ENCODE measurements around the gene RBM39.
"Not testable (repeated sequence)": the region's sequence is repeated elsewhere in the genome, so short reads cannot be mapped to it uniquely, and the experiment has no call there.

The RBM39 gene

DNA sequence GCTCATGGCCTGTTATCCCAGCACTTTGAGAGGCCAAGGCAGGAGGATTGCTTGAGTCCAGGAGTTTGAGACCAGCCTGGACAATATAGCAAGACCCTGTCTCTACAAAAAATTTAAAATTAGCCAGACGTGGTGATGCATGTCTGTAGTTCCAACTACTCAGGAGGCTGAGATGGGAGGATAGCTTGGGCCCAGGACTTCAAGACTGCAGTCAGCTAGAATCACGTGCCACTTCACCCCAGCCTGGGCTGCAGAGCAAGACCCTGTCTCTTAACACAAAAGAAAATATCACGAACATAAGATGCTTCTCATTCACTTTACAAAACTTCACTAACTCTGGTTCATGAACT, 2.4 kb upstream of the RBM39 start:
- DNase-seq, result not testable (repeated sequence)

DNA sequence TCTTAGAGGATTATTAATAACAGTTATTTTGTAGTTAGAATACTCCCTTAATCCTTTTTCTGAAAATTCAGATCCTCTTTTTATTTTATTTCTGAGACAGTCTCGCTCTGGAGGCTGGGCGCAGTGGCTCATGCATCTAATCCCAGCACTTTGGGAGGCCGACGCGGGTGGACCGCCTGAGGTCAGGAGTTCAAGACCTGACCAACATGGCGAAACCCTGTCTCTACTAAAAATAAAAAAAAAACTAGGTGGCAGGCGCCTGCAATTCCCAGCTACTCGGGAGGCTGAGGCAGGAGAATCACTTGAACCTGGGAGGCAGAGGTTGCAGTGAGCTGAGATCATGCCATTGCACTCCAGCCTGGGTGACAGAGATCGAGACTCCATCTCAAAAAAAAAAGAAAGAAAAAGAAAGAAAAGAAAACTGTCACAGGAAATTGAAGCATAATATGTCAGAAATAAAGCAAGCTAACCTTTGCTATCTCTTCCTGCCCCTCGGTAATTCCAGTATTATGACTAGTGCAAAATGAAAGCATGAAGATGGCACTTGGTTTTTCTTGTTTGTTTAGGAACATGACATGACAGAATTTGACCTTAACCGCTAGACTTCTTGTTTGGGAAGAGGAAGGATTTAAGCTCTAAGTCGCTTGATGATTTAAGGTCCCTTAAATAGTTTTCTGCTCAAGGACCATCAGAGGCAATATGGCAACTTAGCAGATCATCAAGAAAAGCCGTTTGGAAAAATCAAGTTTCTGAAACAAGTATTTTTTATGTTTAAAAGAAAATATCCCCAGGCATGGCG, 1.8 kb upstream of the RBM39 start:
- DNase-seq, result peak; percentile 14

DNA sequence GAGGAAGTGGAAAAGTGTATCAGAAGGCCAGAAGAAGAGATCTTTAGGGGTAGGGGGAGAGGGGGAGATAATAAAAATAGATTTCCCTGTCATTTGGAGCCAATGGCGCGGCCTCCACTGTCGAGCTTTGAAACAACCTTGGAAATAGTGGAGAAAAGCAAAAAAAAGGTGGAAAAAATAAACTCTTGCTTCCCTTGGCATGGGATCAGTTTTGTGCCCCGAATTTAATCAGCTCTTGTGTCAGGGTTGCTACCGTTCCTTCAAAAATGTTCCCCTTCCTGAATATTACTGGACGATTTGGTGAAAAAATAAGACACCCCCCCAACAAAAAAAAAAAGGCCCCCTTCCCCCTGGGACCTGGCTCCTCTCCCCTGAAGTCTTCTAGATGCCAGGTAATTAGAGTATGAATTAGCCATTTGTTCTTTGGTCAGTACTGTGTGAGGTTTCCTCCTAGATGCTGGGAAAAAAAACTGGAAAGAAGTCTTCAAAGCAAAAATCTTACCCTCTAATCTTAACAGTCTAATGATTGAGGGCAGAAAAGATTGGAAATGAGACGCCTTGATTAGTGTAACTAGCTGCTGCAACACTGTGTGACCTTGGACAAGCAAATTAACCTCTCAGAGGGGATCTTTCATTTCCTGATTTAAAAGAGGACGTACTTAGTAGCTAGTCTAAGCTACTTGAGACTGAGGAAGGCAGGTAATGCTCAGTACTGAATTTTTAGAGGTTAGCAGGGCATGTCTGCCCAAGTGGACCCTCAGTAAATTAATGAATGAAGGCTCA, 872 bp upstream of the RBM39 start:
- peak; percentile 11 for DNase-seq

DNA sequence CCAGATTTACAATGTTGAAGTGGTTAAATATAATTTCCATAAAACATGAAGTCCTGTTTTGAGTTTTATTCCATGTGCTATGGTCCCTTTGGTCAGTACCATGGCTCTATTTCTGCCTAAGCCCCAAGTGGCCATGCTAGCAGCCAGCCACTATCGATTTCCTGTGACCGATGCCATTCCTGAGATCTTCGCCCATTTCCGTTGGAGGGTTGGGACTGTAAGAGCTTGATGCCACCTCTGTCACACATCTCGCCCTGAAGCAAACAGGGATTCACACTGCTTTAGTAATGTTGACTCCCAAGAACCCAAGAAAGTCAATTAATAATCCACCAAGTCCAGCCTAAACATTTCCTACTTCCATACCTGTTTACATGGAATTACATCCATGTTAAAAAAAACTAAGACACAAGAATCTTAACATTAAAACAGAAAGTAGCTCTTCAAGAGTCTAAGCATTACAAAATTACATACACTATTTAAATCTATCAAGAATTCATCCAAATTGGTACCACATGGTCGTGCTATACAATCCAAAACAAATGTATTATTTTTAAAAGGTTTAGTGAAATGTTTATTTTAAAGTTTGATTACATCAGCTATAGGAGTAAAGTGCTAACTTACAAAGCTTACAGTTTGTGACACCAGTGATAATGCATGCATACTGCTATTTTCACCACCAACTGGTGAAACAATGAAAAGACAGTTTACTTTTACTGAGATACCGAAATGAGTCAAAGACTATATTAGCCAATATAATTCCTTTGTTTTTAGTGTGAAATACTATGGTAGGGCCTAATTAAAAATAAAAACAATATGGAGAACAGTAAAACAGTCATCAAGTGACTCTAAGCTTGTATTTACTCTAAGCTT, 2.5 kb downstream of the RBM39 start:
- DNase-seq, result no peak

DNA sequence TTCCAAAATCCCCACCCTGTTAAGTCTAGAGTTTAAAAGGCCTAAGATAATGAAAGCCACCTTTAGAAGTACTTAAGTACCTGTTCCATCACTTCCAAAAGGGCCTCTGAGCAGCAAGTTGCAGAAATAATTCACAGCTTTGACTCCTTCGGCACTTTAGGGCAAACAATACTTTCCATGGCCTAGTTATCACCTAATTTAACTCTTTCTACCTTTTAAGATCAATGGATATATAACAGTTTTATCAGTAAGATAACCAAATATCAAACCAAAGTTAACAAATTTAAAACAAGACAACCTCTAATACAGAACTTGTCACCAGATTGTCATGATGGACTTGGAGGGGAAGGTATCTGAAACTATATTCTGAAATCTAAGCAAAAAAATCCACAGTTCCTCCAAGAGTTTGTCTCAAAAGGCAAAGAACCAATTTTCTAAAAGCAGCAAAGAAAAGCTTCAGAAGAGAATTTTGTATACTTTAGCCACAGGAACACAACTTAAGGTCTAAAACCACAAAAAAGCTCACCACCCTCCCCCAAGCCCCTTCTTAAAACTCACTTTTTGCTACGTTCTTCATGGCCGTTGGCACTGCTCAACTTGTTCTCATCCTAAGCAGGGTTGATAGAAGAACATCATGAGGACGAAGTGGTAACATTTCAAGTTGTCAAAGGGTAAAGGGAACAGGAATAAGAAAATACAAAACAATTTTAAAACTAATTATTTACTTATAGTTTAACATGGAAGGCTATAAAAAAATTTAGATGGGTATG, 3.5 kb downstream of the RBM39 start:
- DNase-seq, result no peak

DNA sequence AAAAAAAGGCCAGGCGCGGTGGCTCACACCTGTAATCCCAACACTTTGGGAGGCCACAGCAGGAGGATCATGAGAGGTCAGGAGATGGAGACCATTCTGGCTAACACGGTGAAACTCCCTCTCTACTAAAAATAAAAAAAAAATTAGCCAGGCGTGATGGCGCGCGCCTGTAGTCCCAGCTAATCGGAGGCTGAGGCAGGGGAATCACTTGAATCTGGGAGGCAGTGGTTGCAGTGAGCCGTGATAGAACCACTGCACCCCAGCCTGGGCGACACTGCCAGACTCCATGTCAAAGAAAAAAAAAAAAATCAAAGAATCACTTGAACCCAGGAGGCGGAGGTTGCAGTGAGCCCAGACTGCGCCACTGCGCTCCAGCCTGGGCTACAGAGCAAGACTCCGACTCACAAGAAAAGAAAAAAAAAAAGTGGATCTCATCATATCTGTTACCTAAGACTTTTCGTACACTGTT, 4.2 kb downstream of the RBM39 start:
- DNase-seq, result no peak

DNA sequence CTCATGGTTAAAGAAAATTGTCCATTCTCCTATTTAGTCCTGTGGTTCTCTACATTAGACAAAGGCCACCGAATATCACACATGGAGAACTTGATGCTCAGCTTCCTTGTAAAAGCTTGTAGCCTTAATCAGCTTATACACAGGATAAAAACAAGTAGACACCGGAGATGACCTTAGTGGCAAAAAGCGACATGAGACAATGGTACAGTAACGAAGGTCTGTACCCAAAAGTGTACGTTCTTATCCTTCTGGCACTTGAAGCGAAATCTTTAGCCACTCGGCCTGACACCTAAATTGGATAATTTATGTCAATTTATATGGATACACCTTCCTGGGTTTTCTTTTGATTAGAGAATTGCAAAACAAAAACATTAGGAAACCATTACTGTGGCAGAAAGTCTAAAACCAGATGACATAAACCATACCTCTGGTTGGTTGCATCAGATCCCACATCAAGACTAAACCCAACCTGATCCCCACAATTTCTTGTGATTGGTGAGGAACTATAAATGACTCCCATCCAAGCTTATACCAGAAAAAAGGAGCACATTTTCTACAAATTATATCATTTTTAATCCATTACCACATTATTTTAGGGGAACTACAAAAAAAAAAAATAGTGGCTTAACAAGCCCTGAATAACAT, 6.1 kb downstream of the RBM39 start:
- DNase-seq, result no peak

DNA sequence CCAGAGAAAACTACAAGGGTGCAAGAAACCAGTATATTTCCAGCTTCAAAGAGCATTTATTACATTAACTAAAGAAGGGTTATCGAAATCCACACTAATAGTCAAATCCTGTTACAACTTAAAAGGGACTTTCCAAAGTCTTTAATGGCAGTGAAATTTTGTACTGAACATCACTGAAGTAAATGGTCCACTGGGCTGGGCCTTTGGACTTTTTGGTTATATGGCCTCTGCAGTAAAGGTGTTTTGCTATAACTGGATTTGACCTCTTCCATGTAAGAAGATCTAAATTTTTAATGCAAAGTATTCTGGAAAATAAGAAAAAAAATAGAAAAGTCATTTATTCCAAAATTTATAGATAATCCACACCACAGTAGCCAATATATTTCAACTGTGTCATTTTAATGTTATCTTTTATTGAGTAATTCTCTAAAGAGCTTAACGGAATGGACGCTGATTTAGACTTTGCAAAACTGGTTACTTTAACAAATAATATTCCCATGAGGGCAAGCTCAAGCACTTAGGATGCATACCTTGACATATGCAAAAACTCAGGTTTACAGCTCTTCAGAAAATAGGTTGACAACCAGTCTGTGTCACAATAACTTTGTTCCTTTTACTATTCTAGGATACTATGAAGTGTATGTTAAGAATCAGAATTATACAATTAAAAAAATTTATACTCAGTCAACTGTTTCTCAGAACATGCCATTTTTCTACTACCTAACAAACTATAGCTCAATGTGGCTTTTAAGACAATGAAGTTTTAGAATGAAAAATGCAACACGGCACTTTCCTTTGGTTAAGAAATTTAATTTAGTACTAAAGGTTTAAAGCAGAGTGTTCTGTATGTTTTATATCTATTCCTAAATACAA, 7.0 kb downstream of the RBM39 start:
- no peak for DNase-seq

DNA sequence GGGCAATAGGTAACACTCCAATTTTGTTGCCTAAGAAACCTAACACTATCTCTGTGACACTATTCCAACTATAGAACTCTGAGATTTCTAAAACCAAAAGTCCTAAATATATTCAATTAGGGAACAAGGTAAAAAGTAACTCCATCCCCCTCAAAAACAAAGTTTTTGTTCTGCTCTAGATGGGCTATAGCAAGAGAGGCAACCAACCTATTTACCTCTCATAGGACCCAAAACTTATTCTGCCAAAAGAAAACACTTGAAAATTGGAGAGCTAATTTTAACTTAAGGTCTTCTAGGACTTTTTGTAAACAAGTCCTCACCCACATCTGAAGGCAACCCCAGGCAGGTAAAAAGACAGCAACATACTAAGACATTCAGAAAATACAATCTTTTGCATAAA, 7.7 kb downstream of the RBM39 start:
- no peak for DNase-seq

DNA sequence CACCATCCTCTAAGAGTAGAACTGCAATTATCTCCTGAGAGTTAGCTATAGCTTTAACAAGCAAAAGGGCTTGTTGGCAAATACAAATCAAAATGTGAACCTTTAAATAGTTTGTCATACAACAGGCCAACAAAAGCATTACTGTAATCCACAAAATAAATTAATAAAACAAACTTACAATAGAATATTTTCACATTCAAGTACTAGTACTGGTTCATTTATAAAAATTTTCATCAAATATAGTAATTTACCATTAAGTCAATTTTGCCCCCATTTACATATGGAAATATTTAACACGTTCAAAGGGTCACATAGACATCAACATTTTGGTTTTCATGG, 9.4 kb downstream of the RBM39 start:
- DNase-seq, result no peak

DNA sequence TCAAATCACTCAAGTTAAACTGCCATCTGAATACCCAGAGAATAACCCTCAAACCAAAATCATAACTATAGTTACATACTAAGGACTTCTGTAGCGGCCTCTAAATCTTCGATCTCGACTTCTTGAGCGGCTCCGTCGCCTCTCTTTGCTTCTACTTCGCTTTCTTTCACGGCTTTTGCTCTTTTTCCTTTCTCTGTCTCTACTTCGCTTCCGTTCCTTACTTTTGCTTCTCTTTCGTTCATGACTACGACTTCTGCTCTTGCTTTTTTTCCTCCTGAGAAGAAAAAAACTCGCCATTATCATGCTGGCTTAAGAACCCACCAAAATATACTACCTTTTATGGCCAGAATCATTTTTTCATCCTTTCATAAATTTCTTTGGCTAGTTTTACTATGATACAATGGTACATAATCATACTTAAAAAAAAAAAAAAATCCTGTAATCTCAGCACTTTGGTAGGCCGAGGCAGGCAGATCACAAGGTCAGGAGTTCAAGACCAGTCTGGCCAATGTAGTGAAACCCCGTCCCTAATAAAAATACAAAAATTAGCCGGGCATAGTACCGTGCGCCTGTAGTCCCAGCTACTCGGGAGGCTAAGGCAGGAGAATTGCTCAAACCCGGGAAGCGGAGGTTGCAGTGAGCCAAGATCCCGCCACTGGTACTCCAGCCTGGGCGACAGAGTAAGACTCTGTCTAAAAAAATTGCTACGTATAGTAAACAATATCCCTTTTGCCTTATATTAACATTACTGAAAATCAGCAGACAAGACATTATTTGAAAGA, 10.0 kb downstream of the RBM39 start:
- no peak for DNase-seq

DNA sequence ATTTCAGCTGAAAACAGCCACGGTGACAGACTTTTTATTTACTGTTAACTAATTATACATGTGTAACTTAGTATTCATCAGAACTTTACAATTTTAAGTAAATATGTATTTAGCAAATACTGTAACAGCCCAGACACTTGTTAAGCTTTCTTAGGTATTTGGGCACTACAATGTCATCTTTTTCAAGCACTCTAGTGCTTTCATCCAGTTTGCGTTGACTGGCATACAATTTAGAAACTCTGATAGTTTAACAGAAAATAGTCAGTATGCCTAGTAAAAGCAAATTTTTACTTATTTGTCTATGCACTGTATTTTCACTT, 10.6 kb downstream of the RBM39 start:
- DNase-seq, result no peak

DNA sequence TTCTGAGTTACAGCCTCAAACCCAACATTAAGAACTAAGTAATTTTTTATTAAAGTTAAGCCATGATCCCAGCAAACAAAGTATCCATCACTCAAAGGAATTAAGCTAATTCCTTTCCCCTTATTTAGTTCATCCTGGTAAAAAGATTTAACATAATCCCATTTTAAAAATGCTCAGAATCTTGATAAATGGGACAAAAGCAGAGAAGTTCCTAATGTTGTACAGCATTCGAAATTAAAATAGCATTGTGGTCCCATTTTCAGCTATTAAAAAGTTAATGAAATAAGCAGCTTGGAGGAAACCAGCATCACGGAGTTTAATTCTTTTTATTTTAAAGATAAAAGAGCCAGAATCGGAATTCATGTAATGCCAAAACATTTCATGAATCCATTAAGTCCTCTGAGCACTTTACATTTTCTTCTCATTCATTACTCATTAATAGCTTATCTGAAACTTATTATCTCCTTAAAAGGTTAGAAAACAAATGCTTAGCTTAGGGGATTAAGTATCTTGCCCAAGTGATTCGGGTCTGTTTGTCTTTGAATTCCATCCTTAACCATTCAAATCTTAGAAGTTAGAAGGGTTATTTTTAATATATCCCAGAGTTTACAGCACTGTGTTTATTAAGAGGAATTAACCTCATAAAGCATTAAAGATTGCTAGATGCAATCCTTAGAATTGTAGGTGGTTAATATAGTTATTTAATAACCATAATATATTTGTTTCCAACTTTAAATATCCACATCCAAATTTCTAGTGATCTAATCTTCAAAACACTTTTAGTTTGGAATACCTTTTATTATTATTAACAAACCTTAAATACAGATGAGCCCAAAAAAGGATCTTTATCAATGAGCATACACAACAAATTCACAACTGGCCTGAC, 11.2 kb downstream of the RBM39 start:
- no peak for DNase-seq

DNA sequence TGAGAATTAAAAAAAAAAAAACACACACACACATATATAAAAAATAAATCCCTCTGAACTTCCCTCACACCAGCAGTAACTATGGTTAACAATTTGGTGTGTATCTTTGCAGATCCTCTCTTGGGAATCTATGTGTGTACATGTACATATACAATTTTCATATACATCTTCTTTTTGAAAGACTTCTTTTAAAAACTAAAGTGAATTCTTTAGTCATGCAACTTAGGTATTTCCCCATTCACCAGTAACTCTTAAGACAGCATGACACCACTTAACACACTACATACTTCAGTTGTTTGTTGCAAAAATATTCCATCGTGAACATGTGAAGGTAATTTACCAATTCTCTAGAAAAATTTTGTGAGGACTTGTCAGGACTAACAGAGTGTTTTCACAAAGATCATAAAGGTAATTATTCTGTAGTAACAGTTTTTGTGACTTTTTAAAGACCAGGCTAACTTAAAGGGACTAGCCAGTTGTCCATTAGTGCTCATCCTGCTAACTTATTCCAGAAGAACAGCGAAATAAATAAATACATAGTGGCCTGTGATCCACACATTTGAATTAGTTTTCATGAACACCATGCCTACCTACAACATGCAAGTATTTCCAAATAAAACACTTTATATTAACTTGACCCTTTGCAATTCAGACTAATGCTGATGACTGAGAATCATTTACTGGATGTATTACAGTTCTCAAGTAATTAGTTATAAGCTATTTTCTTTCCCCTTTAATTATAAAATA, 12.1 kb downstream of the RBM39 start:
- no peak for DNase-seq

DNA sequence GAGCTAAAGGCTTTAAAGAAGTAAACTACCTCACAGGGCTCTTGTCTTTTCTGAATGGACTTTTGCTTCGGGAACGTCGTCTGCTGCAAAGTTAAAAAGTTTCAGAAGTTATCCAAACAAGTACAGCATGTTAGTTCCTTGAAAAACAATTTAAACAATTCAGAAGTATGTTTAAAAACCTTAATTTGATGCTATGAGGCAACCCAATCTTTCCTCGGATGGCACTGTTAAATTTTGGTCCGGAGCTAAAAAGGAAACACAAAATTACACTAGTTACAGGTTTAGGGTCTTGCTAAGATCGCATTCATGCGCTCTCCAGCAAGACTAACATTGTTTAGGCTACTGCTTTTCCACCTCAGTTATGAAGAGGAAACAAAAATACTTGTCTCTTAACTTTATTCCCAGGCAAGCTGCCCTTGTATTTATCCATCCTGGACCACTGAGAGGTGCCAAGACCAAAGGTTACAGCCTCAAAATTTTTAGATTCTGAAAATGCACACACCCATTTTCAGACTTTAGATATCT, 12.7 kb downstream of the RBM39 start:
- DNase-seq, result no peak

DNA sequence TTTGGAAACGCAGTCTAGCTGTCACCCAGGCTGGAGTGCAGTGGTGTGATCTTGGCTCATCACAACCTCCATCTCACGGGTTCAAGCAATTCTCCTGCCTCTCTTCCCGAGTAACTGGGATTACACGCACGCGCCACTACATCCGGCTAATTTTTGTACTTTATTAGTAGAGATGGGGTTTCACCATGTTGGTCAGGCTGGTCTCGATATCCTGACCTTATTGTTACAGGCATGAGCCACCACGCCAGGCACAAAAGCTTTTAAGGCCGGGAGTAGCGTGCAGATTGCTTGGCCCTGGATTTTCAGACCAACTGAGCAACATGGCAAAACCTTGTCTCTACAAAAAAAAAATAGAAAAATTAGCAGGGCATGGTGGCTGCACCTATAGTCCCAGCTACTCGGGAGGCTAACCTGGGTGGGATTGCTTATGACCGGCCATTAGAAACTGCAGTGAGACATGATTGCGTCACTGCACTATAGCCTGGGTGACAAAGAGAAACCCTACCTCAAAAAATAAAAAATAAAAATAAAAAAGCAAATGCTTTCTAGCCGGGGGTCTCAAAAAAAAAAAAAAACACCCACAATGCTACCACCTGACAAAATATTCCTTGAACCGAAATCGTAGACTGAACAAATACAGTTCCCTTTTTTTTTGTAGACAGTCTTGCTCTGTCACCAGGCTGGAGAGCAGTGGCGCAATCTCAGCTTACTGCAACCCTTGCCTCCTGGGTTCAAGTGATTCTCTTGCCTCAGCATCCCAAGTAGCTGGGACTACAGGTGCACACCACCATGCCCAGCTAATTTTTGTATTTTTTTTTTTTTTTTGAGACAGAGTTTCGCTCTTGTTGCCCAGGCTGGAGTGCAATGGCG, 15.0 kb downstream of the RBM39 start:
- no peak for DNase-seq

Data from SHP77 treated with DMSO at 0.1 percent for 48 hours (cell line).